Panc1 (cell line): ENCODE measurements around the gene MACF1. TPM values are rescaled to one million over a fixed set of nuclear protein-coding genes. Genes with fewer than 3 reads are reported as not detected.

ENCODE experiments used
- ATAC-seq: fragments of 200-7000 bp; cut with Tn5 transposase; 2 replicates; pipeline ENCODE4 v1.9.1; 2020; ENCODE audit warnings: mild to moderate bottlenecking, moderate library complexity
- BruUV-seq: library from RNA; stranded (reverse); fragments of 400-500 nt; replicated peaks from 2 replicates; lab custom pipeline; 2021; lab: Mats Ljungman, UMichigan
- CTCF ChIA-PET: fragments of 300-600 bp; sonication (Branson Sonifier 250); formaldehyde crosslinking; loops from one replicate; lab custom pipeline; 2022; ENCODE audit warnings: antibody characterized with exemption; lab: Charles Lee
- POLR2A ChIA-PET: fragments of 300-600 bp; sonication (Branson Sonifier 250); formaldehyde crosslinking; loops from one replicate; lab custom pipeline; 2022; ENCODE audit warnings: antibody characterized with exemption; lab: Charles Lee
- DNase-seq: peaks from one replicate; pipeline ENCODE4 v3.0.0-alpha.2; 2010; ENCODE audit warnings: low read depth, low spot score
- H3K27ac ChIP-seq: 2 replicates; pipeline ENCODE4 v1.5.1; 2011; ENCODE audit warnings: mild to moderate bottlenecking, low read length, inconsistent platforms
- H3K27me3 ChIP-seq: fragments of 200-500 bp; sonication (Bioruptor generic); 2 replicates; pipeline ENCODE4 v1.6.0; 2014; ENCODE audit warnings: low read length, inconsistent platforms; ENCODE audit not compliant: control insufficient read depth, insufficient read depth
- H3K36me3 ChIP-seq: fragments of 200-500 bp; sonication (Bioruptor generic); 2 replicates; pipeline ENCODE4 v1.5.1; 2014; ENCODE audit warnings: inconsistent platforms, mild to moderate bottlenecking, low read length, moderate library complexity; ENCODE audit not compliant: control insufficient read depth, insufficient read depth
- H3K4me1 ChIP-seq: 2 replicates; pipeline ENCODE4 v1.5.1; 2011; ENCODE audit warnings: inconsistent platforms, mild to moderate bottlenecking, low read length, moderate library complexity; ENCODE audit not compliant: control insufficient read depth, insufficient read depth
- H3K4me3 ChIP-seq, 2 experiments: 2 replicates each; pipeline ENCODE4 v1.5.1; 2011 to 2012; ENCODE audit warnings: low read depth in 2 of 2, low read length in 2 of 2, mild to moderate bottlenecking in 2 of 2, inconsistent platforms in 1 of 2, moderate library complexity in 1 of 2
- H3K9me3 ChIP-seq: fragments of 200-500 bp; sonication (Bioruptor generic); 2 replicates; pipeline ENCODE4 v1.5.1; 2014; ENCODE audit warnings: low read depth, mild to moderate bottlenecking, inconsistent platforms, low read length, moderate library complexity; ENCODE audit not compliant: control insufficient read depth, insufficient read depth
- POLR2AphosphoS5 ChIP-seq: IDR thresholded peaks from 2 replicates; pipeline ENCODE4 v1.6.1; 2012; ENCODE audit warnings: mild to moderate bottlenecking, low read depth, low read length, moderate library complexity
- REST ChIP-seq, 2 experiments: IDR thresholded peaks; 2 replicates each; pipeline ENCODE4 v1.6.1; 2011 to 2012; ENCODE audit warnings: low read depth in 2 of 2, control low read depth in 1 of 2, low read length in 1 of 2, mild to moderate bottlenecking in 1 of 2, moderate library complexity in 1 of 2; ENCODE audit not compliant: insufficient read depth in 1 of 2
- SIN3A ChIP-seq: IDR thresholded peaks from 2 replicates; pipeline ENCODE4 v1.6.1; 2012; ENCODE audit warnings: low read depth, mild to moderate bottlenecking, low read length, moderate library complexity, borderline replicate concordance; ENCODE audit not compliant: insufficient read depth
- TCF7L2 ChIP-seq: IDR thresholded peaks from 2 replicates; pipeline ENCODE4 v1.6.1; 2011; ENCODE audit warnings: mild to moderate bottlenecking, low read depth, low read length, inconsistent platforms
- in situ Hi-C: cut with HindIII; loops from 2 replicates; pipeline ENCODE4 v1.10.0; 2016; ENCODE audit warnings: low sequenced_read_pairs, low pct_unique_long_range_greater_than_20kb
- intact Hi-C: fragments of 100-400 bp; cut with micrococcal nuclease; formaldehyde crosslinking; loops from one replicate; pipeline ENCODE4 v1.10.0; 2022; ENCODE audit not compliant: unreplicated experiment
- total RNA-seq: library from RNA; stranded (reverse); gene quantifications from one replicate; pipeline ENCODE4 v1.2.1, GENCODE V29; 2021; ENCODE audit not compliant: unreplicated experiment
- TF ChIP-seq, protein P1 (sequence below): fragments of 450-650 bp; IDR thresholded peaks from 2 replicates; pipeline ENCODE4 v1.5.1; 2017; ENCODE audit warnings: mild to moderate bottlenecking

MACF1 gene
- total RNA-seq, 1 experiment from 2014 or later = 413 TPM

DNA sequence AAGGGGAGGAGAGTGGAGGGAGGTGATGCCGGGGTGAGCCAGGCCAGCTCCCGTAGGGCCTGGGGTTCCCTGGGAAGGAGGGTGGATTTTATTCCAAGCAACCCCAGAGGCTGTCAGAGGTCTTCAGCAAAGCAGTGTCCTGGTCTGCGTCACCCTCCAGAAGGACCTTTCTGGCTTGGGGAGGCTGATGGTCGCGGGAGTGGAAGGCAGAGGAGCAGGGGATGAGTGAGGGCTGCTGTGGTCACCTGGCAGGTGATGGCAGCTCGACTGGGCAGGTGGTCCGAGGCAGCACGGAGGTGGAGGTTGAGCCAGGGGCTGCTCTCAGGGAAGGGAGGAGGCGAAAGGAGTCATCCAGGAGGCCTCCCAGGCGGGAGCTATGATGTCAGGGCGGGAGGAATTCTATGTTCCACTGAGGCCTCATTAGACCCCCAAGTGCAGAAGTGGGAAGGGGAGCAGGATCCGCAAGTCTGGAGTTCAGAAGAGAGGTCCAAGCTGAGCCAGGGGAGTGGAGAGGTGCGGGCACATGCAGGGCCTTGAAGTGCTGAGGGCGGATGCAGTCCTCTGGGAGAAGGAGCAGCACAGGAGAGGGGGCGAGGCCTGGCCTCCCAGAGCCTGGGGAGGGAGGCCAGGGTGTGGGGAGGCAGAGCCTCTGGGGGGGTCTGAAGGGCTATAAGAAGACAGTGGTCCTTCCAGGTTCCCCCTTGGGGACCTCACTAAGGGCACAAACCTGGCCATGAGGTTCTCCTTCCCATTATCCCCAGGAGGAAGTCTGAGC is 320.3 kb downstream of the MACF1 start:
- DNase-seq (no peak), ATAC-seq (no peak)
- no TSS peak for BruUV-seq
- H3K27ac ChIP-seq = no peak overlapping the region
- no peaks in the 10 kb centered on the region for H3K4me1 ChIP-seq
- ChIA-PET POLR2A (no interaction called here), CTCF (no interaction called here)
- H3K27me3 ChIP-seq = no peaks in the 10 kb centered on the region
- no peak overlapping the region for H3K4me3 ChIP-seq
- no peaks in the 10 kb centered on the region for H3K36me3 ChIP-seq
- intact Hi-C loops = loop anchor here (5.0 kb wide), 1 partner anchor 238 kb away; no protein-coding TSS in a partner anchor
- in situ Hi-C loops = no loop called here
- TF ChIP-seq POLR2AphosphoS5 (no peak), REST (IDR thresholded peaks at IDR 0.05; ENCODE audit: insufficient read depth in 1 of 2, low read depth in 2 of 2, low read length in 1 of 2) (no peak), SIN3A (no peak), TCF7L2 (no peak)
- TF ChIP-seq, protein P1, sequence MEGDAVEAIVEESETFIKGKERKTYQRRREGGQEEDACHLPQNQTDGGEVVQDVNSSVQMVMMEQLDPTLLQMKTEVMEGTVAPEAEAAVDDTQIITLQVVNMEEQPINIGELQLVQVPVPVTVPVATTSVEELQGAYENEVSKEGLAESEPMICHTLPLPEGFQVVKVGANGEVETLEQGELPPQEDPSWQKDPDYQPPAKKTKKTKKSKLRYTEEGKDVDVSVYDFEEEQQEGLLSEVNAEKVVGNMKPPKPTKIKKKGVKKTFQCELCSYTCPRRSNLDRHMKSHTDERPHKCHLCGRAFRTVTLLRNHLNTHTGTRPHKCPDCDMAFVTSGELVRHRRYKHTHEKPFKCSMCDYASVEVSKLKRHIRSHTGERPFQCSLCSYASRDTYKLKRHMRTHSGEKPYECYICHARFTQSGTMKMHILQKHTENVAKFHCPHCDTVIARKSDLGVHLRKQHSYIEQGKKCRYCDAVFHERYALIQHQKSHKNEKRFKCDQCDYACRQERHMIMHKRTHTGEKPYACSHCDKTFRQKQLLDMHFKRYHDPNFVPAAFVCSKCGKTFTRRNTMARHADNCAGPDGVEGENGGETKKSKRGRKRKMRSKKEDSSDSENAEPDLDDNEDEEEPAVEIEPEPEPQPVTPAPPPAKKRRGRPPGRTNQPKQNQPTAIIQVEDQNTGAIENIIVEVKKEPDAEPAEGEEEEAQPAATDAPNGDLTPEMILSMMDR = no peak
- H3K9me3 ChIP-seq = no peaks in the 10 kb centered on the region

DNA sequence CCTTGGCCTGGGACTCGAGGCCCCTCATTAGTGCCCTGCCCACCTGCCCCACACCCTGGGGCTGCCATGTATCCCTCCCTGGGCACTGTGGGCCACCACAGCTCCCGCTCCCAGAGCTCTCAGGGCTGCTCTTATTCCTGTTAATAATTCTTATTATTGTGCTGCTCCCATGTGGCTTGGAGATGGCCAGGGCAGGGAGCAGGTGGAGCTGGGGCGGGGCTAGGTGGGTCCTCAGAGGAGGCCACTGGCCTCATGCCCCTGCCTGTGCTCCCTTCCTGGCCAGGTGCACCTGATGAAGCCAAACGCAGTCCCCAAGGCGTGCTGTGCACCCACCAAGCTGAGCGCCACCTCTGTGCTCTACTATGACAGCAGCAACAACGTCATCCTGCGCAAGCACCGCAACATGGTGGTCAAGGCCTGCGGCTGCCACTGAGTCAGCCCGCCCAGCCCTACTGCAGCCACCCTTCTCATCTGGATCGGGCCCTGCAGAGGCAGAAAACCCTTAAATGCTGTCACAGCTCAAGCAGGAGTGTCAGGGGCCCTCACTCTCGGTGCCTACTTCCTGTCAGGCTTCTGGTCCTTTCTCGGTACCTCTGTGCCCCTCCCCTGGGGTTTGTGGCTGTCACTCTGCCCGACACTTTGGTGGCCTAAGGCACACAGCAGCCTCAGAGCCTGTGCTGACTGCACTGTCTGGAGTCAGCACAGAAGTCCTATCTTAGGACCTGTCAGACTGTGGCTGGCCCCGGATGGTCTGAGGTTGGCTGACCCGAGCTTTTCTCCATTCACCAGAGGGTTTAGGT is 321.1 kb downstream of the MACF1 start:
- Histone ChIP-seq H3K9me3 (no peaks in the 10 kb centered on the region), H3K4me1 (no peaks in the 10 kb centered on the region), H3K27ac (no peak overlapping the region), H3K27me3 (no peaks in the 10 kb centered on the region), H3K36me3 (no peaks in the 10 kb centered on the region), H3K4me3 (no peak overlapping the region)
- ATAC-seq = peak; percentile 15; the same call in 1 of the 2 replicates
- DNase-seq = no peak
- intact Hi-C loops = no loop called here
- POLR2A ChIA-PET = no interaction called here
- in situ Hi-C loops = no loop called here
- TF ChIP-seq, protein P1 = no peak
- TF ChIP-seq SIN3A (no peak), REST (IDR thresholded peaks at IDR 0.05; ENCODE audit: insufficient read depth in 1 of 2, low read depth in 2 of 2, low read length in 1 of 2) (no peak), TCF7L2 (no peak)
- CTCF ChIA-PET = no interaction called here
- BruUV-seq = no TSS peak
